PC-9 (cell line): ENCODE data around the gene EPHA2.

Source experiments
- EZH2 ChIP-seq: fragments of 200-600 bp; sonication (generic); IDR thresholded peaks from 2 replicates; pipeline ENCODE4 v1.8.0; 2017; ENCODE audit warnings: antibody characterized with exemption, low read depth
- TF ChIP-seq, protein P1 (sequence below): fragments of 200-600 bp; sonication (generic); conservative IDR thresholded peaks from 2 replicates; pipeline ENCODE4 v1.6.1; 2017; ENCODE audit warnings: mixed run types, antibody characterized with exemption, mild to moderate bottlenecking, moderate library complexity

DNA sequence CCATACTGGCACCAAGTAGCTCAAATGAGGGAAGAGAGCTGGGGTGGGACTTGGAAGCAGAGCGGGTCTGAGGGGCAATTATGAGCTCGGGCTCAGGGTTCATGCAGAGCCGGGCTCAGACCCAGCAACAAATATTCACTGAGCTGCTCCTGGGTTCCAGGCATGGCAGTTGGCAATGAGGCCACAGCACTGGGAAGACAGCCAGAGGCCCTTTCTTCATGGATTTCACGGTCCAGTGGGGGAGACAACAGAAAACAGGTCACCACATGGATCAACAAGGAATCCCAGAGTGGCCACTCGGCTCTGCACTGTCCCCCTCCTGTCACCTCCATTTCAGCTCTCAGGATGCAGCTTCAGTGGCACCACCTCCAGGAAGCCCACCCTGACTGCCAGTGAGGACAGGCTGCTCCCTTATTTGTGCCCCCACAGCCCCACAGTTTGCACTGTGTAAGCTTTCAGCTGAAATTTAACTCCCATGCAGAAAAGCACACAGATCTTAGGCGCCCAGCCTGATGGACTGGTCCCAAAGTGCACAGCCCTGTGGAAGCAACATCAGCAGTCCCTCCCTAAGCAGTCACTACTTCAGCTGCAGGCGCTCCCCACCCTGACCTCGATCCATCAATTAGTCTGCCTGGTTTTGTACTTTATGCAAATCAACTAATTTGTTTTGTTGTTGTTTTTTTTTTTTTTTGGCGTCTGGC is 34.2 kb upstream of the EPHA2 start:
- TF ChIP-seq, protein P1, sequence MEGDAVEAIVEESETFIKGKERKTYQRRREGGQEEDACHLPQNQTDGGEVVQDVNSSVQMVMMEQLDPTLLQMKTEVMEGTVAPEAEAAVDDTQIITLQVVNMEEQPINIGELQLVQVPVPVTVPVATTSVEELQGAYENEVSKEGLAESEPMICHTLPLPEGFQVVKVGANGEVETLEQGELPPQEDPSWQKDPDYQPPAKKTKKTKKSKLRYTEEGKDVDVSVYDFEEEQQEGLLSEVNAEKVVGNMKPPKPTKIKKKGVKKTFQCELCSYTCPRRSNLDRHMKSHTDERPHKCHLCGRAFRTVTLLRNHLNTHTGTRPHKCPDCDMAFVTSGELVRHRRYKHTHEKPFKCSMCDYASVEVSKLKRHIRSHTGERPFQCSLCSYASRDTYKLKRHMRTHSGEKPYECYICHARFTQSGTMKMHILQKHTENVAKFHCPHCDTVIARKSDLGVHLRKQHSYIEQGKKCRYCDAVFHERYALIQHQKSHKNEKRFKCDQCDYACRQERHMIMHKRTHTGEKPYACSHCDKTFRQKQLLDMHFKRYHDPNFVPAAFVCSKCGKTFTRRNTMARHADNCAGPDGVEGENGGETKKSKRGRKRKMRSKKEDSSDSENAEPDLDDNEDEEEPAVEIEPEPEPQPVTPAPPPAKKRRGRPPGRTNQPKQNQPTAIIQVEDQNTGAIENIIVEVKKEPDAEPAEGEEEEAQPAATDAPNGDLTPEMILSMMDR = no peak
- no peak for TF ChIP-seq EZH2
